HepG2 (cell line): ENCODE data around the gene DRC7. TPM values are rescaled to one million over a fixed set of nuclear protein-coding genes. Genes with fewer than 3 reads are reported as not detected.
A peak's percentile ranks its signal among the peaks of the same experiment; 100 is the strongest.

Experiments used
- ARID5B ChIP-seq: IDR thresholded peaks from 2 replicates; pipeline ENCODE4 v1.4.0; 2020; ENCODE audit warnings: mild to moderate bottlenecking, missing genetic modification reagents
- BCLAF1 ChIP-seq: fragments of 450-650 bp; IDR thresholded peaks from 2 replicates; pipeline ENCODE4 v1.6.1; 2017; ENCODE audit warnings: mild to moderate bottlenecking
- DNMT1 ChIP-seq: sonication (generic); formaldehyde crosslinking; IDR thresholded peaks from 2 replicates; pipeline ENCODE4 v1.5.1; 2020; ENCODE audit warnings: mild to moderate bottlenecking, missing genetic modification reagents
- ELF1 ChIP-seq: sonication (generic); formaldehyde crosslinking; IDR thresholded peaks from 2 replicates; pipeline ENCODE4 v1.4.0; 2020; ENCODE audit warnings: missing genetic modification reagents
- KDM5B ChIP-seq: sonication (generic); formaldehyde crosslinking; IDR thresholded peaks from 2 replicates; pipeline ENCODE4 v1.4.0; 2020; ENCODE audit warnings: missing genetic modification reagents, mild to moderate bottlenecking, borderline replicate concordance
- RFX1 ChIP-seq: fragments of 450-650 bp; IDR thresholded peaks from 2 replicates; pipeline ENCODE4 v1.6.1; 2017
- RNF219 ChIP-seq: sonication (generic); formaldehyde crosslinking; IDR thresholded peaks from 2 replicates; pipeline ENCODE4 v1.5.0; 2020; ENCODE audit warnings: mild to moderate bottlenecking, missing genetic modification reagents
- SIN3B ChIP-seq: fragments of 150-350 bp; IDR thresholded peaks from 2 replicates; pipeline ENCODE4 v1.6.1; 2014; ENCODE audit warnings: low read length
- SRY ChIP-seq: sonication (generic); formaldehyde crosslinking; IDR thresholded peaks from 2 replicates; pipeline ENCODE4 v1.8.0; 2022; ENCODE audit warnings: mild to moderate bottlenecking, missing genetic modification reagents
- TRAFD1 ChIP-seq: sonication (generic); formaldehyde crosslinking; IDR thresholded peaks from 2 replicates; pipeline ENCODE4 v1.5.1; 2020; ENCODE audit warnings: missing genetic modification reagents, mild to moderate bottlenecking, borderline replicate concordance
- ZBTB1 ChIP-seq: sonication (generic); formaldehyde crosslinking; IDR thresholded peaks from 2 replicates; pipeline ENCODE4 v1.4.0; 2020; ENCODE audit warnings: missing genetic modification reagents, borderline replicate concordance
- ZBTB14 ChIP-seq: sonication (generic); formaldehyde crosslinking; IDR thresholded peaks from 2 replicates; pipeline ENCODE4 v1.4.0; 2020; ENCODE audit warnings: missing genetic modification reagents
- ZNF446 ChIP-seq: sonication (generic); formaldehyde crosslinking; IDR thresholded peaks from 2 replicates; pipeline ENCODE4 v1.5.0; 2020; ENCODE audit warnings: mild to moderate bottlenecking, missing genetic modification reagents
- ZNF552 ChIP-seq: sonication (generic); formaldehyde crosslinking; IDR thresholded peaks from 2 replicates; pipeline ENCODE4 v1.9.0; 2022; ENCODE audit warnings: missing genetic modification reagents, mild to moderate bottlenecking, borderline replicate concordance
- ZNF670 ChIP-seq: sonication (generic); formaldehyde crosslinking; IDR thresholded peaks from 2 replicates; pipeline ENCODE4 v1.8.0; 2022; ENCODE audit warnings: mild to moderate bottlenecking, missing genetic modification reagents, borderline replicate concordance
- ZNF713 ChIP-seq: sonication (generic); formaldehyde crosslinking; IDR thresholded peaks from 2 replicates; pipeline ENCODE4 v1.4.0; 2020; ENCODE audit warnings: mild to moderate bottlenecking, missing genetic modification reagents
- ZNF737 ChIP-seq: sonication (generic); formaldehyde crosslinking; IDR thresholded peaks from 2 replicates; pipeline ENCODE4 v1.5.0; 2020; ENCODE audit warnings: missing genetic modification reagents, mild to moderate bottlenecking, borderline replicate concordance
- ZSCAN9 ChIP-seq: IDR thresholded peaks from 2 replicates; pipeline ENCODE4 v1.6.1; 2016; ENCODE audit warnings: borderline replicate concordance
- polyA plus RNA-seq, 8 experiments: library from polyadenylated mRNA; depleted of rRNA in 3 of 8; stranded (reverse) in 7 of 8; unstranded in 1 of 8; fragments of >200 nt; fragmentation: Illumina TruSeq in 4 of 8; extraction: Trizol in 4 of 8; gene quantifications; 2 replicates each; pipeline versions ENCODE4 v1.2.1 to v1.2.3, GENCODE V29; 2011 to 2016; ENCODE audit warnings: low read depth in 4 of 8, missing spikeins in 1 of 8, mixed read lengths in 1 of 8; ENCODE audit not compliant: insufficient read depth in 1 of 8
- total RNA-seq, 5 experiments: library from RNA; depleted of rRNA; stranded (reverse); fragments of >200 nt; fragmentation: Illumina TruSeq; extraction: Trizol; gene quantifications; 2 replicates each; pipeline ENCODE4 v1.2.3, GENCODE V29; 2016; ENCODE audit warnings: low read depth in 1 of 5

Gene DRC7
- total and polyA plus RNA-seq, 2 of the 13 experiments (the other 11 are each of a cell fraction or from before 2014, with no cell fraction given), result 2.7 to 3.4 TPM

GRCh38 chr16:57688987-57689761, 5.4 kb upstream of the DRC7 start (continued):
- TF ChIP-seq TRAFD1 (CRISPR knock-in tag) (no peak), ARID5B (CRISPR knock-in tag) (no peak), RNF219 (CRISPR knock-in tag) (no peak), ZBTB1 (CRISPR knock-in tag) (no peak), ZNF446 (no peak), ZSCAN9 (no peak), ZNF670 (no peak), ZNF552 (no peak), ZBTB14 (CRISPR knock-in tag) (no peak), ELF1 (CRISPR knock-in tag) (no peak), BCLAF1 (no peak), ZNF713 (CRISPR knock-in tag) (no peak), RFX1 (no peak), SRY (CRISPR knock-in tag) (no peak), DNMT1 (CRISPR knock-in tag) (no peak), KDM5B (0 out of 2 replicates have a peak, but pooled peaks have one; percentile 29), SIN3B (no peak), ZNF737 (no peak)
